GM12875 (cell line): ENCODE measurements around the gene GALNT15.
A peak's percentile ranks its signal among the peaks of the same experiment; 100 is the strongest.

ENCODE experiments used
- H3K4me3 ChIP-seq: one replicate; pipeline ENCODE4 v1.5.1; 2011; ENCODE audit warnings: low read depth, low read length, control low read depth
- CTCF ChIP-seq: IDR thresholded peaks from 2 replicates; pipeline ENCODE4 v1.5.1; 2011; ENCODE audit warnings: low read depth, mild to moderate bottlenecking, control low read depth, inconsistent platforms, low read length, moderate library complexity, borderline replicate concordance; ENCODE audit not compliant: insufficient read depth

The GALNT15 gene

GRCh38 chr3:16174976-16175901 is 759 bp downstream of the GALNT15 start:
- H3K4me3 ChIP-seq = no peak overlapping the region

GRCh38 chr3:16176391-16177030 is 2.0 kb downstream of the GALNT15 start:
- no peak overlapping the region for H3K4me3 ChIP-seq
- no peak for TF ChIP-seq CTCF

More at GRCh38 chr3:16174976-16175901, 759 bp downstream of the GALNT15 start:
- no peak for TF ChIP-seq CTCF

- H3K4me3 ChIP-seq = no peak overlapping the region
- no peak for TF ChIP-seq CTCF
Measured at GRCh38 chr3:16177382-16177781, 2.9 kb downstream of the GALNT15 start.

- no peak overlapping the region for H3K4me3 ChIP-seq
- TF ChIP-seq CTCF = peak; percentile 99
Measured at GRCh38 chr3:16177962-16178627, 3.6 kb downstream of the GALNT15 start.

GRCh38 chr3:16178628-16178988 is 4.1 kb downstream of the GALNT15 start:
- no peak for TF ChIP-seq CTCF
- no peak overlapping the region for H3K4me3 ChIP-seq

- TF ChIP-seq CTCF = no peak
Measured at GRCh38 chr3:16179261-16179660, 4.8 kb downstream of the GALNT15 start.

More at GRCh38 chr3:16179261-16179660, 4.8 kb downstream of the GALNT15 start:
- no peak overlapping the region for H3K4me3 ChIP-seq
